ENCODE results near the gene GSTA4. TPM values are rescaled to one million over a fixed set of nuclear protein-coding genes. Genes with fewer than 3 reads are reported as not detected.

GSTA4 gene
- total RNA-seq, 2 experiments from 2014 or later: 13.1 to 14.1 TPM

DNA sequence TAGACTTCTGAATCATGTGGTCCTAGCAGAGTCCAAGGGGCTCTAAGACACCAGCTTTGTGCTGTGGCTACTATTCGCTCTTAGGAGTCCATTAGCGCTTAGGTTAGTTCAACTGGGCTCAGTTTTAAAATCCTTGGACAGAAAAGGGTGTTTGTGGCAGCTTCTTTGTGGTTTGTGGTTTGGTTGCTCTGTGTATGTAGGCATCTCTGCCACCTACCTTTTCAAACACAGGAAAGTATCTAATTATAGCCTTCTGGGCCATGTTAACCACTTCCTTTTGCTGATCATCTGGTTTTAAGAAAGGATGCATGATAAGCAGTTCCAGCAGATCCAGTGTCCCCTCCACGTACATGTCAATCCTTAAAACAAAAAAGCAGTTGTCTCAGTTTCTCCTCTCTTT lies 10.8 kb downstream of the GSTA4 start:
- H3K27me3 Mint-ChIP-seq: peaks cover 26% of the 10 kb centered on the region
- TF ChIP-seq, protein P1, sequence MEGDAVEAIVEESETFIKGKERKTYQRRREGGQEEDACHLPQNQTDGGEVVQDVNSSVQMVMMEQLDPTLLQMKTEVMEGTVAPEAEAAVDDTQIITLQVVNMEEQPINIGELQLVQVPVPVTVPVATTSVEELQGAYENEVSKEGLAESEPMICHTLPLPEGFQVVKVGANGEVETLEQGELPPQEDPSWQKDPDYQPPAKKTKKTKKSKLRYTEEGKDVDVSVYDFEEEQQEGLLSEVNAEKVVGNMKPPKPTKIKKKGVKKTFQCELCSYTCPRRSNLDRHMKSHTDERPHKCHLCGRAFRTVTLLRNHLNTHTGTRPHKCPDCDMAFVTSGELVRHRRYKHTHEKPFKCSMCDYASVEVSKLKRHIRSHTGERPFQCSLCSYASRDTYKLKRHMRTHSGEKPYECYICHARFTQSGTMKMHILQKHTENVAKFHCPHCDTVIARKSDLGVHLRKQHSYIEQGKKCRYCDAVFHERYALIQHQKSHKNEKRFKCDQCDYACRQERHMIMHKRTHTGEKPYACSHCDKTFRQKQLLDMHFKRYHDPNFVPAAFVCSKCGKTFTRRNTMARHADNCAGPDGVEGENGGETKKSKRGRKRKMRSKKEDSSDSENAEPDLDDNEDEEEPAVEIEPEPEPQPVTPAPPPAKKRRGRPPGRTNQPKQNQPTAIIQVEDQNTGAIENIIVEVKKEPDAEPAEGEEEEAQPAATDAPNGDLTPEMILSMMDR (IDR thresholded peaks at IDR 0.05): no peak
- H3K4me1 Mint-ChIP-seq (ENCODE audit: low read depth): peaks cover 60% of the 10 kb centered on the region
- intact Hi-C loops (cut with micrococcal nuclease): no loop called here
- H3K27ac Mint-ChIP-seq: peak overlapping the region; percentile 69
- ATAC-seq: peak; percentile 80
- peaks cover 15% of the 10 kb centered on the region for H3K36me3 Mint-ChIP-seq (ENCODE audit: low read depth)
- CTCF ChIA-PET: interaction anchor here (1.2 to 3.0 kb wide), 5 partner anchors 10 to 13 kb away, joined by 5 to 14 read pairs (median 7); partner anchors contain the start of gene GSTA4
- H3K4me3 Mint-ChIP-seq: peak overlapping the region; percentile 25
- POLR2A ChIA-PET: interaction anchor here (3.4 kb wide), 1 partner anchor 11 kb away, joined by 16 read pairs; the partner anchor contains the start of gene GSTA4
- peak; percentile 80 for DNase-seq
- no peaks in the 10 kb centered on the region for H3K9me3 Mint-ChIP-seq

DNA sequence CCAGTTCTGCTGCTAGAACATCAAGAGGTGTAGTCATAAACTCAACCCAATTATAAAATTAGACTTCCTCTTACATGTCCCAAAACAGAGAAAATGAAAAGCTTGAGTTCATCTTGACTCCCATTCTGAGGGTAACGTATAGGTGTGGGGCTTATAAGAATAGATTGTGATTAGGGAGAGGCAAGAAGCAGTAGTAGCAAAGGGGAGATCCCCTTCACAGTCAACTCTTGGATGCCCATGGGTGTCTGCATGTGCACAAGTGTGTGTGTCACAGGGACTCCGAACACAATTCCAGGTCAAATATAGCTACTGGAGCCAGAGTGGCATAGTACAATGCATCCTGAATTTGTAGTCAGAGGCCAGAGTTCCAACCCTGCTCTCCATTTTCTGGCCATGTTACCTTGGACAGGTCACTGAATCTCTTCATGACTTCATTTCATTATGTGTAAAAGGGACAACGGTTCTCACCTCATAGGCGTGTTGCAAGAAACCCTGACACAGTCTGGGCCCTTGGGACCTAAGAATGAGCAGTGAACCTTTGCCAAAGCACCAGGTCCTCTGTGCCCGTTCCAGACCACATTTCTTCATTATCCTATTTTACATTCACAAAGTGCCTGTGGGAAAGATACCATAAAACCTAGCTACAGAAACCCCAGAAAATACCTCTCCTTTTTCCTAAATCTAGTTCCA lies 11.8 kb downstream of the GSTA4 start:
- CTCF ChIA-PET: interaction anchor here (1.2 to 1.3 kb wide), 4 partner anchors 11 to 14 kb away, joined by 5 to 7 read pairs (median 6); partner anchors contain the start of gene GSTA4
- DNase-seq (no peak), ATAC-seq (peak; percentile 25)
- peaks cover 29% of the 10 kb centered on the region for H3K27me3 Mint-ChIP-seq
- intact Hi-C loops (cut with micrococcal nuclease): no loop called here
- peaks cover 17% of the 10 kb centered on the region for H3K36me3 Mint-ChIP-seq (ENCODE audit: low read depth)
- H3K27ac Mint-ChIP-seq: peak overlapping the region; percentile 69
- no peaks in the 10 kb centered on the region for H3K9me3 Mint-ChIP-seq
- no peak overlapping the region for H3K4me3 Mint-ChIP-seq
- POLR2A ChIA-PET: interaction anchor here (3.4 kb wide), 1 partner anchor 12 kb away, joined by 16 read pairs; the partner anchor contains the start of gene GSTA4
- peaks cover 63% of the 10 kb centered on the region for H3K4me1 Mint-ChIP-seq (ENCODE audit: low read depth)
- TF ChIP-seq, protein P1 (IDR thresholded peaks at IDR 0.05): no peak

DNA sequence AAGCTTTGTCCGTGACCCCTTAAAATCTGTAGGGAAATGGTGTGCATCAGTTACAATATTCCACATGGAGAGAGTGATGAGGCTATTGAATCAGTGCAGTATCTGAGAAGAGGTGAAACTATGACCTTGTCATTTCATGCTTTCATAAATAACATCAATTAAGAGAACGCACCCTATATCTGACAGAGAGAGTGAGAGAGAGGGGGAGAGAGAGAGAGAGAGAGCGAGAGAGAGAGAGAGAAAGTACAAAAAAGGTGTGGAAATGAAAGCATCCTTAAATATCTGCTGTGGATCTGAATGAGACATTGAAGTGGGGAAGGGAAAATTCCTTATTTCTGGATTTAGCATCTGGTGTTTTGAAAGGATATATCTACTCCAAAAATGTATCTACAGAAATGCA lies 12.4 kb downstream of the GSTA4 start:
- CTCF ChIA-PET: interaction anchor here (1.2 to 1.3 kb wide), 2 partner anchors 12 to 14 kb away, joined by 5 to 6 read pairs; partner anchors contain the start of gene GSTA4
- POLR2A ChIA-PET: interaction anchor here (3.4 kb wide), 1 partner anchor 13 kb away, joined by 16 read pairs; the partner anchor contains the start of gene GSTA4
- Mint-ChIP-seq H3K4me3 (no peak overlapping the region), H3K36me3 (ENCODE audit: low read depth) (peaks cover 20% of the 10 kb centered on the region), H3K9me3 (no peaks in the 10 kb centered on the region), H3K27me3 (peaks cover 28% of the 10 kb centered on the region), H3K4me1 (ENCODE audit: low read depth) (peaks cover 60% of the 10 kb centered on the region), H3K27ac (no peak overlapping the region)
- DNase-seq: no peak
- ATAC-seq: no peak
- TF ChIP-seq, protein P1 (IDR thresholded peaks at IDR 0.05): no peak
- intact Hi-C loops (cut with micrococcal nuclease): no loop called here

DNA sequence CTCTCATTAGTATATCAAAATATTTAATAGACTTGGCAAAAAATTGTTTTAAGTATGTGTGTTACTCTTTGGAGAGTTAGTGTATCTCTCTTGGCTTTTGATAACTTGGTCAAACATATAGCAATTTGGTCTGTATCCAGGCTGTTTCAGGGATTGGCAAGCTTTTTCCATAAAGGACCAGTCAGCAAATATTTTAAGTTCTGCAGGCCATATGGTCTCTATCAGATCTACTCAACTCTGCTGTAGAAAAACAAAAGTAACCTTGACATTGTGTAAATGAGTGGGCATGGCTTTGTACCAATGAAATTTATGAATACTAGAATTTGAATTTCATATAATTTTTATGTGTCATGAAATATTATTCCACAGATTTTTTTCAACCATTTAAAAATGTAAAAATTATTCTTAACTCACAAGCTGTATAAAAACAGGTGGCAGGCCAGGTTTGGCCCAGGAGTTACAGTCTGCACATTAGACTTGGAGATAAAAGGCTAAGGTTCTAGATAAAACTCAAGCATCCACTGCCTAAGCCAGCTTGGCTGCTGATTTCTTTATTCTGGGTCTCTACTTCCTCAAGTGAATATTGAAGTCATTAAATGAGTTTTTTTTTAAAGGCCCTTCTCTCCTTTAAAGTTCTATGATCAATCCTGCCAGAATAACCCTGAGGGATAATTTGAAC lies 13.7 kb downstream of the GSTA4 start:
- intact Hi-C loops (cut with micrococcal nuclease): no loop called here
- peaks cover 20% of the 10 kb centered on the region for H3K36me3 Mint-ChIP-seq (ENCODE audit: low read depth)
- no peak overlapping the region for H3K4me3 Mint-ChIP-seq
- POLR2A ChIA-PET: interaction anchor here (0.9 to 1.6 kb wide), 3 partner anchors 13 to 99 kb away, joined by 3 read pairs; partner anchors contain the start of gene GSTA4
- peaks cover 62% of the 10 kb centered on the region for H3K4me1 Mint-ChIP-seq (ENCODE audit: low read depth)
- ATAC-seq (no peak), DNase-seq (no peak)
- TF ChIP-seq, protein P1 (IDR thresholded peaks at IDR 0.05): no peak
- CTCF ChIA-PET: interaction anchor here (1.2 kb wide), 1 partner anchor 14 kb away, joined by 6 read pairs; the partner anchor contains the start of gene GSTA4
- peaks cover 26% of the 10 kb centered on the region for H3K27me3 Mint-ChIP-seq
- H3K9me3 Mint-ChIP-seq: no peaks in the 10 kb centered on the region
- peak overlapping the region; percentile 43 for H3K27ac Mint-ChIP-seq

All from activated CD8-positive, alpha-beta T cell treated with anti-CD3 and anti-CD28 coated beads for 36 hours (primary cell).